ENCODE data around the gene CD163L1. TPM values are rescaled to one million over a fixed set of nuclear protein-coding genes. Genes with fewer than 3 reads are reported as not detected.

Gene CD163L1
- total and polyA plus RNA-seq, 2 of the 8 experiments (the other 6 are each of a cell fraction or from before 2014, with no cell fraction given) = 0.11 to 0.22 TPM

GRCh38 chr12:7349418-7349817 lies 94.5 kb downstream of the CD163L1 start:
- Histone ChIP-seq H2BK5ac (ENCODE audit: low read depth, low read length) (no peak overlapping the region), H3K18ac (ENCODE audit: extremely low read depth, low read length) (no peak overlapping the region), H3K4ac (replicated peaks; ENCODE audit: insufficient read length, low read depth, low read length) (no peak overlapping the region), H3K4me2 (ENCODE audit: insufficient read depth in 1 of 2, low read depth in 2 of 2, low read length in 2 of 2) (no peak overlapping the region), H3K4me3 (ENCODE audit: extremely low read depth in 1 of 4, insufficient read depth in 2 of 4, low read depth in 3 of 4, low read length in 4 of 4) (no peak overlapping the region), H4K91ac (replicated peaks; ENCODE audit: insufficient read length, low read length) (no peak overlapping the region), H3K9ac (replicated peaks in 1 of 4; ENCODE audit: extremely low read depth in 1 of 4, low read depth in 3 of 4, low read length in 3 of 4) (no peak overlapping the region), H3K36me3 (ENCODE audit: control insufficient read depth in 2 of 4, insufficient read depth in 4 of 4, low read length in 3 of 4) (peaks cover 0 to 7% (median 0%) of the 10 kb centered on the region in 4 experiments; a peak in 1 of 8 replicates), H3K14ac (ENCODE audit: insufficient read length) (no peak overlapping the region), H4K8ac (ENCODE audit: extremely low read depth, insufficient read depth, low read length) (no peak overlapping the region), H3K4me1 (replicated peaks in 1 of 4; ENCODE audit: control insufficient read depth in 3 of 4, insufficient read depth in 4 of 4, low read length in 3 of 4) (no peaks in the 10 kb centered on the region), H2BK12ac (ENCODE audit: low read depth, low read length) (no peak overlapping the region), H3K23me2 (ENCODE audit: low read depth, low read length) (no peaks in the 10 kb centered on the region), H3K9me3 (ENCODE audit: insufficient read depth in 2 of 2, low read depth in 1 of 2, low read length in 1 of 2) (peaks cover 8 to 13% of the 10 kb centered on the region in 2 experiments; a peak in 3 of 4 replicates), H4K20me1 (replicated peaks in 1 of 2; ENCODE audit: control insufficient read depth in 1 of 2, insufficient read depth in 2 of 2, low read length in 2 of 2) (no peaks in the 10 kb centered on the region), H3K79me1 (ENCODE audit: low read depth, low read length) (no peaks in the 10 kb centered on the region), H2BK15ac (ENCODE audit: low read length) (no peak overlapping the region), H3K56ac (replicated peaks; ENCODE audit: insufficient read length, low read depth, low read length) (no peak overlapping the region), H3K27ac (ENCODE audit: low read depth, low read length) (no peak overlapping the region), H4K5ac (ENCODE audit: insufficient read length, low read depth, low read length) (no peak overlapping the region), H2BK120ac (replicated peaks; ENCODE audit: low read depth, low read length) (no peak overlapping the region), H2AFZ (ENCODE audit: low read length) (no peak overlapping the region), H3K79me2 (ENCODE audit: control insufficient read depth in 1 of 2, insufficient read depth in 2 of 2, low read length in 2 of 2) (no peaks in the 10 kb centered on the region), H3K23ac (ENCODE audit: insufficient read length) (no peak overlapping the region), H2BK20ac (ENCODE audit: low read length) (no peak overlapping the region), H2AK5ac (ENCODE audit: low read depth, low read length) (no peak overlapping the region), H3K27me3 (replicated peaks in 1 of 4; ENCODE audit: control insufficient read depth in 3 of 4, extremely low read depth in 1 of 4, insufficient read depth in 3 of 4, low read length in 3 of 4) (no peaks in the 10 kb centered on the region)
- WGBS, 2 experiments (ENCODE audit: extremely low coverage in 1 of 2, insufficient coverage in 1 of 2, insufficient read length in 1 of 2, insufficient replicate concordance in 2 of 2, low coverage in 1 of 2, low lambda C conversion rate in 2 of 2, missing lambda C conversion rate in 1 of 2) = 68% methylated on average over 4 of the region's 4 CpGs; no CpG with 5 or more reads in 1 of the 2 experiments
- DNase-seq (ENCODE audit: low read depth in 1 of 2, low spot score in 2 of 2) = no peak
- ChIA-PET CTCF (ENCODE audit: partially characterized antibody) (interaction anchor here (0.9 to 1.3 kb wide), 2 partner anchors 28 to 111 kb away, joined by 3 read pairs; no protein-coding TSS in a partner anchor), POLR2A (ENCODE audit: partially characterized antibody) (no interaction called here)
- no peak for FAIRE-seq
- no peak for TF ChIP-seq KDM5A (IDR thresholded peaks at IDR 0.05; ENCODE audit: low read length)
- TF ChIP-seq HDAC6 (IDR thresholded peaks at IDR 0.05; ENCODE audit: low read depth, low read length) = no peak
- TF ChIP-seq JUND (IDR thresholded peaks at IDR 0.05; ENCODE audit: low read length) = no peak
- TF ChIP-seq RXRA (IDR thresholded peaks at IDR 0.05; ENCODE audit: insufficient read depth, low read depth, low read length) = no peak
- TF ChIP-seq CHD2 (IDR thresholded peaks at IDR 0.05; ENCODE audit: low read length) = no peak
- TF ChIP-seq E2F6 (IDR thresholded peaks at IDR 0.05) = no peak
- no peak for TF ChIP-seq SIX5 (IDR thresholded peaks at IDR 0.05; ENCODE audit: low read depth, low read length)
- no peak for TF ChIP-seq KDM4A (IDR thresholded peaks at IDR 0.05; ENCODE audit: low read depth, low read length, severe bottlenecking)
- TF ChIP-seq SP1 (IDR thresholded peaks at IDR 0.05; ENCODE audit: low read depth, low read length) = no peak
- no peak for TF ChIP-seq CREB1 (IDR thresholded peaks at IDR 0.05)
- no peak for TF ChIP-seq CEBPB (IDR thresholded peaks at IDR 0.05; ENCODE audit: low read depth, low read length)
- TF ChIP-seq SRF (IDR thresholded peaks at IDR 0.05; ENCODE audit: low read depth, low read length) = no peak
- TF ChIP-seq POU5F1 (IDR thresholded peaks at IDR 0.05; ENCODE audit: low read depth, low read length) = no peak
- no peak for TF ChIP-seq SIN3A (conservative IDR thresholded peaks at IDR 0.05 in 1 of 2, IDR thresholded peaks at IDR 0.05 in 1 of 2; ENCODE audit: low read depth in 1 of 2, low read length in 2 of 2)
- no peak for TF ChIP-seq BRCA1 (IDR thresholded peaks at IDR 0.05; ENCODE audit: low read depth, low read length)
